Activated T-cell treated with anti-CD3 and anti-CD28 coated beads for 48 hours (primary cell): ENCODE results near the gene KLC1.
A peak's percentile ranks its signal among the peaks of the same experiment; 100 is the strongest.

Source experiments
- DNase-seq: peaks from one replicate; pipeline ENCODE4 v3.0.0-alpha.2; 2020; ENCODE audit warnings: low read depth

KLC1 gene

DNA sequence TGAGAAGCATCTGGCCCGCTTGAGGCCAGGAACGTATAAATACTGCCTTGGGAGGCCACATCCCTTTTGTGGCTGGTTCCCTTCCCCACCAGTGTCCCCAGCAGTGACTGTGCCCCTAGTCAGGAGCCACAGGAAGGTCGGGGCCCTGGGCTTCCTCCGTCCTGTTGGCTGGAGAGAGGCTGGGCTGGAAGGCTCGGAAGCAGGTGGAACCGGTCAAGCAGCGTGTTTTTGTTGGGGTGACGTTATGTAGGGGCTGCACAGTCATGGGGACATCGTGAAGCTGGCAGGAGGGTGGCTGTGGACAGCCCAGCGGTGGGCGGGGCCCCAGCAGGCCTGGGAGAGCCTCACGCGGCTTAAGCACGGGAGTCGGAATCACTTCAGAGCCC is 76.1 kb downstream of the KLC1 start:
- DNase-seq = no peak

- no peak for DNase-seq
Observed at GRCh38 chr14:103705504-103706284, 76.7 kb downstream of the KLC1 start.

GRCh38 chr14:103706551-103707328 is 77.7 kb downstream of the KLC1 start:
- no peak for DNase-seq

GRCh38 chr14:103707329-103708263 is 78.6 kb downstream of the KLC1 start:
- no peak for DNase-seq

GRCh38 chr14:103708750-103709187 is 79.8 kb downstream of the KLC1 start:
- DNase-seq = no peak

DNA sequence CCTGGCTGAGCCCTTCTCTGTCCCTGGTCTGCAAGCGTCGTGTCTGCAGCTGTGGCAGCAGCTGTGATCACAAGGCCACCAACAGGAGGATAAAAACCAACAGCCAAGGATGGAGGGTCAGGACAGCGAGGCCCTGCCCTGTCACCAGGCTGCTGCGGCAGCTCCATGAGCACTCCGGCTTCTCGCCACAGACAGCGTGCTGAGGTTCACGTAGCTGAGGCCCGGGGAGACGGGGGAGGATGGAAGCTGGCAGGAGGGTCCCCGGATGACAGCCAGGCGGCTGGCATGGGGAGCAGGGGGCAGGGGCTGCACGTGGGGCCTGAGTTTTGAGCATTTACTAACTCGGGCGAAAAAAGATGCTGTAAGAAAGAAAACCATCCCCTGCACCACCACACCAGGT is 80.8 kb downstream of the KLC1 start:
- DNase-seq = no peak

DNA sequence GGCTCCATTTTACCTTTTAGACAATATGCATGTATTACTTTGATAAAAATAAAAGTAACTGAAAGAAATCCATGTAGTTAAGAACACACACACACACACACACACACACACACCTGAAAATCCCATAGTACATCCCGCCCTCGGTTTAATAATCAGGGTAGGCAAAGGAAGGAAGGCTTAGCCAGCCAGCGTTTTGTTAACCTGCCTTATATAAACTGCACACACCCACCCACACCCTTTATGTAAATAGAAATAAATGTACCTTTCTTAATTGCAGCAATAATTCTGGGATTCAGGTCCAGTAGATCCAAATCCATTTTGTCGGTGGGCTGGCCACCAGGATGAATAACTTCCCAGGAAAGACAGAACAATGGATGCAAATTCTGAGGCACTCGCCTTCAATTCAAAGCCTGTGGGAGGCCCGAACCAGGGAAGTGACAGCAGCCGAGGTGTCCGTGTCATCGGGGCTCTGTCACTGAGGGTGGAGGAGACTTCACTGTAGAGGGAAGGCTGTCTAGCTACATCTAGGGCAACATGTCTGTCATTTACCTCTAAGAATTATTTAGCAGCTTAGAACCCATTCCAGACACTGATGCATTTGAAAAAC is 81.9 kb downstream of the KLC1 start:
- no peak for DNase-seq

DNA sequence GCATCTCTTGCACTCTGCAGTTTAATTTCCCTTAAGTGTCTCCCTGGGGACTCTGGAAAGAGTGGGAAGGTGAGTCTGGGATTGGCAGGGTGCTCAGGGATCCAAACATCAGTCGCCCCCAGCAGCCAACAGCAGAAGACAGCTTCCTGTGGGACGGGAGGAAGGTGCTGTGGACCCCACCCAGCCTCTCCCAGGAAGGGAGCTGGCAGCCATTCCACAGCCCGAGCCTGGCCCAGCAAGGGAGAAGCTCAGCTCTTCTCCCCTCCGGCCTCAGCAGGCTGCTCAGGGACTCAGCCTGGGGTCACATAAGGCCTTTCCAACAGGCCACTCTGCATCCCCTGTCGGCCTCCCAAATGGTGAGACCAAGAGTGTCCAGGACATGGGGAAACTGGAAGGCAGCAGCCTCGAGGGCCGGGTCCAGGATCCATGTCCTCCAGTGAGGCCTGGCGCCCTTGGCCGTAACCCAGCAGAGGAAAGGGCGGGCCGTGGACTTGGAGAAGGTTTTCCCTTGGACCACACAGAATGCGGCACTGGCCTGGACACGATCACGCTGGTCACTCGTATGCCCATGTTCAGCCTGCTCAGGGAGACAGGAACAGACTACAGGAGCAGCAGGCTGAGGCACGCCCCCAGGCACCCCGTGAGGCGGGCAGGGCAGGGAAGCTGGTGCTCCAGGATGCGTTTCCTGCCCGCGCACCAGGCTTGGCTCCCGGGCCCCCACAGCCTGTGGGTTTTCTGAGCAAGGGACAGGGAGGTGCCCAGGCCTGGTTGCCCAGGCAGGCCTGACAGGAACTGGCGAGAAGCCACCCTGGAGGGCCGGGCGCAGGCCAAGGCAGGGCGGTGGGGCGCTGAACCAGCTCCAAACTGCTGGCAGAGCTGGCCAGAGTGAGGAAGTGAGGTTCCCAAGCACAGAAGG is 82.8 kb downstream of the KLC1 start:
- DNase-seq = no peak

- DNase-seq = no peak
Observed at GRCh38 chr14:103712633-103713247, 83.7 kb downstream of the KLC1 start.

DNA sequence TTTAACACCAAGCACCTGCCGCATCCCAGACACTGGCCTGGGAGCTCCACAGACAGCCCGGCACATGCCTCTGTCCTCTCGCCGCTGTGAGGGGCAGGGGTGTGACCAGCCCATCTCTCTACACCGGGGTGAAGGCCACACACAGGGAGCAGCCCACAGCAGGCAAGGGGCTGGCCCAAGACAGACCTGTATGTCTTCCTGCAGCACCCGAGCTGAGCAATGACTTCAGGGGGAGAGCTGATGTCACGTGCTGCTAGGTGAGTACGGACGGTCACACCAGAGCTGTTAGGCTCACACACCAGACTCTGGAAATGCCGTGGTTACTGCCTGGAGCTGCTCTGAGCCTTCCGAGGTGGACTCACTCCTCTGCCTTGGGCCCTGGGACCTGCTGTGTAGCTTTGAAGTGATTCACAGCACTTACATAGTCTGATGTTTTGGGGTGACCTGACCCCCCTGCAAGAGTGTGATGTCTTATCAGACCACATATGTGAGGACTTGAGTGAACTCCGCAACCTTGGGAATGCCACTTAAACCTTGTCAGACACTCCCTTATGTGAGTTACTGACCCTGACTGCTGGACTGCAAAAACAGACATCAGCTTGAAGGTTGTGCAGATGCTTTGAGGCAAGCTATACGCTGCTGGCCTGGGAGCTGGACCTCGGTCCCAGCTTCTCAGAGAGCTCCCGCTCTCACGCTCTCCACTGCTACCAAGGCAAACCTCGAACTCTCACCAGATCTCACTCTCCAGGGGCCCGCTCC is 84.5 kb downstream of the KLC1 start:
- DNase-seq = no peak

DNA sequence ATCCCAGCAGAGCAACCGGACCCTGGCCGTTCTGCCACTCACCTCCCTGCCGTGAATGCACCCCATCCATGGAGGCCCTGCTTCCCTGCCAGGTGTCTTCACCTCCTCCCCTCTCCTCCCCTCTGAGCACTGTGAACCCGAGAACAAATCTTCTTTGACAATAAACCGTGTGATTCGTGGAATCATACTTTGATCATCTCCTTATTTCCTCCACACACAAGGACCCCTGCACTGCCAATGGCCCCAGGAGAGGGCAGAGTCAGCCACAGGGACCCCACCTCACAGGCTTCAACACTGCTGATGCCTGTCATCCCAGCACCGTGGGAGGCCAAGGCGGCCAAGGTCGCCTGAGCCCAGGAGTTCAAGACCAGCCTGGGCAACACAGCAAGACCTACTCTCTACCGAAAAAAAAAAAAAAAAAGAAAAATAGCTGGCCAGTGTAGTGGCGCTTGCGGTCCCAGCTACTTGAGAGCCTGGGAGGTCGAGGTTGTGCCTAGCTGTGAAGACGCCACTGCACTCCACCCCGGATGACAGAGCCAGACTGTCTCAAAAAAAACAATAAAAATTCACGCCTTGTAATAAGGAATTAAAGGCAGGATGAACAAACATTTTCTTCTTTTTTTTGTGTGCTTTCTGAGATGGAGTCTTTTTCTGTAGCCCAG is 85.2 kb downstream of the KLC1 start:
- no peak for DNase-seq

GRCh38 chr14:103715052-103716000 is 86.3 kb downstream of the KLC1 start, which contains the start of the genes XRCC3 and ZFYVE21:
Gene XRCC3, minus strand, starts transcription at chr14:103715451. Its CDS starts 4,364 bp downstream, at chr14:103711087.
Gene ZFYVE21, plus strand, starts transcription at chr14:103715810. Its CDS starts 32 bp downstream, at chr14:103715842.
- DNase-seq = peak; percentile 99

DNA sequence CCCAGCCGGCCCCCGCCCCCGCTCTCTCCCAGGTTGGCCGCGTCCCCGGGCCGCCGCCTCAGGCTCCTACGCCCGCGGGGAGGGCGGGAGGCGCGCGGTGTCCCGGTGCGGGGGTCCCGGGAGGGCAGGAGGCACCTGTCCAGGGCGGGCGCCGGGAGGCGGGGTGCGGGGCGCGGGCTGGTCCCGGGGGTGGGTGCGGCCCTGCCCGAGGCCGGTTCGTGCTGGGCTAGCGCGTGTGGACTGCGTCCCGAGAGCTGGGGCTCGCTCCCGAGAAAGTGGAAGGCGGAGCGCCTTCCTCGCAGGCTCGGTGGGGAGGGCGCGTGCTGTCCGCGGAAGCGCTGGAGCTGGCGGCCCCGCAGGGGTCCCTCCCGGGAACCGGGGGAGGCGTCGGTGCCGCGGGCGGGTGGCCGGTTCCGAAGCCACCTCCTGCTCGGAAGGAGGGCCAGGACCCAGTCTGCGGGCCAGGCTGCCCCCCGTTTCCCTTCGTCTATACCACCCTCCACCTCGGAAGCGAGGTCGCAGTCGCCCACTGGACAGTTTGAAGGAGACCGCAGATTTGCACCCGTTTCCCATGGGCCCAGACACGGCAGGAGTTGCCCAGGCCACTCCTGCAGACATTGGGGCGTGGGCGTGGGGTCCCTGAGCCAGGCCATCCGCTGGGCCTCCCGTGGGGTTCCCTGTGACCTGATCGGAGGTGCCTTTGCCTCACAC is 87.2 kb downstream of the KLC1 start:
- no peak for DNase-seq

DNA sequence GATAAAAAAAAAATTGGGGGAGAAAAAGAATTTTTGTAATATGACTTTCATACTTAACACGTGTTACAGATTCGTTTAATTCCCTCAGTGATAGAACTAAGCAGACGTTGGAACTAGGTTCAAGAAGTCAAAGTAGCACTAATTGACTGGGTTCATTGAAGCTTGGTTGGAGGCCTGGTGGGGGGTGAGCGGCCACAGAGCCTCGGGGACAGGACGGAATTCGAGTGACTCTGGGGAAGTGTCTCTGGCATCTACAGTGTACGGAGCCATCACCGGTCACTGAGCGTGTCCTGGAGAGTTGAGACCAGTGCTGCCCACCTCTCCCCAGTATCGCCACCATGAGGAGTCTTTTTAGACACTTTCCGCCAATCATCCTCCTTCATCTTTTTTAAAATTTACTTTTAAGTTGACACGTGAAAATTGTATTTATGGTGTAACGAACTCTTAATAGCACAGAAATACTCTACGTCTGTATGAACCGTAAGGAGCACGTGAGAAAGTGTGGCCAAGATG is 87.9 kb downstream of the KLC1 start:
- no peak for DNase-seq

GRCh38 chr14:103718572-103718971 is 89.6 kb downstream of the KLC1 start:
- no peak for DNase-seq

- no peak for DNase-seq
Observed at GRCh38 chr14:103719751-103720150, 90.7 kb downstream of the KLC1 start.
